C4-2B (cell line): ENCODE data around the gene OR2V1.

Experiments used
- CTCF ChIP-seq: fragments of 450-650 bp; conservative IDR thresholded peaks from 2 replicates; pipeline ENCODE4 v1.5.1; 2017; ENCODE audit warnings: mild to moderate bottlenecking
- ZFX ChIP-seq: fragments of 450-650 bp; IDR thresholded peaks from 2 replicates; pipeline ENCODE4 v1.6.1; 2017

GRCh38 chr5:181084621-181085195 is 46.3 kb downstream of the OR2V1 start:
- no peak for TF ChIP-seq CTCF
- no peak for TF ChIP-seq ZFX
